Thoracic aorta (tissue), 2 donors: ENCODE data around the gene PRKCG. TPM values are rescaled to one million over a fixed set of nuclear protein-coding genes. Genes with fewer than 3 reads are reported as not detected.

Source experiments
- ATAC-seq: fragments of 150-250 bp; one replicate; pipeline ENCODE4 v1.8.0; 2017; ENCODE audit warnings: low read depth; ENCODE audit not compliant: insufficient number of reproducible peaks, low FRiP score
- DNase-seq: peaks from one replicate; pipeline ENCODE4 v3.0.0-alpha.2; 2020; ENCODE audit warnings: low spot score
- H3K27ac ChIP-seq, 2 donors: fragments of 200-600 bp; sonication (generic); 1 replicate in 1 of 2; 2 replicates in 1 of 2; pipeline ENCODE4 v1.5.1; 2016; ENCODE audit warnings: mild to moderate bottlenecking in 2 of 2, moderate library complexity in 2 of 2
- H3K27me3 ChIP-seq: fragments of 200-600 bp; sonication (generic); replicated peaks from 2 replicates; pipeline ENCODE4 v1.6.0; 2016; ENCODE audit warnings: mild to moderate bottlenecking; ENCODE audit not compliant: insufficient read depth
- H3K36me3 ChIP-seq: fragments of 200-600 bp; sonication (generic); one replicate; pipeline ENCODE4 v1.5.1; 2016
- H3K4me1 ChIP-seq, 2 donors: fragments of 200-600 bp; sonication (generic); 1 replicate in 1 of 2; 2 replicates in 1 of 2; pipeline versions ENCODE4 v1.5.1 to v1.6.0; 2016; ENCODE audit warnings: low read depth in 2 of 2, mild to moderate bottlenecking in 1 of 2; ENCODE audit not compliant: control insufficient read depth in 1 of 2
- H3K4me3 ChIP-seq: fragments of 200-600 bp; sonication (generic); 2 replicates; pipeline ENCODE4 v1.5.1; 2016; ENCODE audit warnings: mild to moderate bottlenecking
- H3K9me3 ChIP-seq: fragments of 200-600 bp; sonication (generic); 2 replicates; pipeline ENCODE4 v1.5.1; 2016
- CTCF ChIP-seq: fragments of 200-600 bp; sonication (generic); IDR thresholded peaks from one replicate; pipeline ENCODE4 v1.5.1; 2019; ENCODE audit warnings: antibody characterized with exemption
- total RNA-seq, 2 donors: library from RNA; depleted of rRNA; stranded (reverse); fragments of >200 nt; gene quantifications; one replicate each; pipeline versions ENCODE4 v1.1.0 to v1.2.3, GENCODE V29; 2016

PRKCG gene
- total RNA-seq, 2 donors from 2014 or later = not detected

- Histone ChIP-seq H3K4me1 (peaks cover 0 to 18% of the 10 kb centered on the region in 2 donors), H3K4me3 (no peak overlapping the region), H3K27ac (no peak overlapping the region), H3K9me3 (no peaks in the 10 kb centered on the region), H3K27me3 (peaks cover 21% of the 10 kb centered on the region), H3K36me3 (no peaks in the 10 kb centered on the region)
- DNase-seq = no peak
- no peak for TF ChIP-seq CTCF
- no peak for ATAC-seq
These were observed 22.9 kb downstream of the PRKCG start for GRCh38 chr19:53904909-53905308.

GRCh38 chr19:53905787-53906186 lies 23.8 kb downstream of the PRKCG start:
- no peak for TF ChIP-seq CTCF
- peaks cover 22% of the 10 kb centered on the region for H3K27me3 ChIP-seq

GRCh38 chr19:53906211-53907192 lies 24.5 kb downstream of the PRKCG start:
- no peak overlapping the region for H3K27ac ChIP-seq
- DNase-seq (no peak), ATAC-seq (no peak)
- H3K36me3 ChIP-seq = no peaks in the 10 kb centered on the region
- peaks cover 0 to 18% of the 10 kb centered on the region in 2 donors for H3K4me1 ChIP-seq
- peaks cover 22% of the 10 kb centered on the region for H3K27me3 ChIP-seq
- no peak overlapping the region for H3K4me3 ChIP-seq
- H3K9me3 ChIP-seq = no peaks in the 10 kb centered on the region
- TF ChIP-seq CTCF = peak; percentile 86

More at GRCh38 chr19:53905787-53906186, 23.8 kb downstream of the PRKCG start:
- Histone ChIP-seq H3K9me3 (no peaks in the 10 kb centered on the region), H3K4me1 (peaks cover 0 to 18% of the 10 kb centered on the region in 2 donors), H3K36me3 (no peaks in the 10 kb centered on the region), H3K4me3 (no peak overlapping the region), H3K27ac (no peak overlapping the region)
- no peak for ATAC-seq
- no peak for DNase-seq

- ATAC-seq = no peak
- Histone ChIP-seq H3K4me3 (no peak overlapping the region), H3K9me3 (no peaks in the 10 kb centered on the region), H3K36me3 (no peaks in the 10 kb centered on the region), H3K4me1 (peaks cover 0 to 18% of the 10 kb centered on the region in 2 donors), H3K27me3 (peaks cover 22% of the 10 kb centered on the region), H3K27ac (no peak overlapping the region)
- DNase-seq = no peak
- TF ChIP-seq CTCF = no peak
These were observed 25.2 kb downstream of the PRKCG start for GRCh38 chr19:53907193-53907581.

- peaks cover 22% of the 10 kb centered on the region for H3K27me3 ChIP-seq
- DNase-seq = no peak
- H3K27ac ChIP-seq = no peak overlapping the region
- H3K9me3 ChIP-seq = no peaks in the 10 kb centered on the region
- peaks cover 0 to 18% of the 10 kb centered on the region in 2 donors for H3K4me1 ChIP-seq
- no peaks in the 10 kb centered on the region for H3K36me3 ChIP-seq
- no peak for ATAC-seq
- no peak for TF ChIP-seq CTCF
- H3K4me3 ChIP-seq = no peak overlapping the region
These were observed 25.7 kb downstream of the PRKCG start for GRCh38 chr19:53907690-53908089.
